Mucosa of gallbladder (tissue), 1 donor: Measurements from ENCODE around the gene MACO1. TPM values are rescaled to one million over a fixed set of nuclear protein-coding genes. Genes with fewer than 3 reads are reported as not detected.
A peak's percentile ranks its signal among the peaks of the same experiment; 100 is the strongest.
"Not testable (repeated sequence)": the region's sequence is repeated elsewhere in the genome, so short reads cannot be mapped to it uniquely, and the experiment has no call there.

Experiments
- DNase-seq: peaks from one replicate; pipeline ENCODE4 v3.0.0-alpha.2; 2020; ENCODE audit warnings: low spot score
- total RNA-seq: library from RNA; stranded (reverse); gene quantifications from one replicate; pipeline ENCODE4 v1.2.1, GENCODE V29; 2021
- donor health status: DM: no; HTN: no; CAD: no.

Gene MACO1
- 29.9 TPM for total RNA-seq

DNA sequence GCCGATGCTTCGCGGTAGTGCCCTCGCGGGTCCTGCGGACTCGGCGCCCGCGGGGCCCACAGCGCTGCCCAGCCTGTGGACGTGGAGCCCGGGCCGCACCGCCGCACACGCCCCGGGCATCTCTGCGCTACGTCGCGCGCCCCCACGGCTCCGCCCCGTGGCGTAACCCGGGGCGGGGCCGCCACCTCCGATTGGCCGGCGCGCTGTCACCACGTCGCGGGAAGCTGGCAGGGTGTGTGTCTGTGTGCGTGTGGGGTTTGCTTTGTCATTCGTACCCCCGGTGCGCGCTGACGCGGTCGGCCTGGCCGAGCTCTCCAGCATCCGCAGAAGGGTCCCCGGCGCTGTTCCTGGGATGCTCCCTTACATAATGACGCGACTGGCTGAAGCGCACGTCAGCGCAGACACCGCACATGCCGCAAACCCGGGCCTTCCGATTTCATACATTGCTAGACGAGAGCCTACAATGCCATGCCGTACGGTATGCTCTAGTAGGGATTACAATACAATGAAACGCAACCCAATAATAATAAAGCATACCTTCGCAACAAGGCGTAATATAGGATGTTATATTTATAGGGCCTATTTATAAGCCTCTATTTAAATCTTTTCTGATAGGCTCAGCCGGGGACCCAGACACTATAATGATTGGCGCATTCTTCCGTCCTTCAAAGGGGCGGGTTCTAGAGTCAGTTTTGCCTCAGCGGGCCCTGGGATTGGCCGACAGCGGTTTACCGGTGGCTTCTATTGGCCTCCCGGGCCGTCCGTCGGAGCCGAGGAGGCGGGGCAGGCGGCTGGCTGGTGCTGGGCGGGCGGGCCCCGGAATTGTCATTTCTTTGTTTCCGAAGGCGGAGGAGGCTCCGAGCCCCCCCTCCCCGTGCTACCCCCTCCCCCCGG, at the start of gene MACO1:
TSS of gene MACO1 (plus strand) at position 825 of the 894 bp plus-strand sequence. CDS start 202 bp downstream, outside the sequence.
- DNase-seq: peak; percentile 98

GRCh38 chr1:25382543-25382942, 48.2 kb upstream of the MACO1 start:
- DNase-seq: not testable (repeated sequence)

GRCh38 chr1:25383090-25383489, 47.6 kb upstream of the MACO1 start:
- not testable (repeated sequence) for DNase-seq

GRCh38 chr1:25383875-25384274, 46.8 kb upstream of the MACO1 start:
- not testable (repeated sequence) for DNase-seq

GRCh38 chr1:25387096-25387495, 43.6 kb upstream of the MACO1 start:
- not testable (repeated sequence) for DNase-seq

GRCh38 chr1:25388691-25389090, 42.0 kb upstream of the MACO1 start:
- not testable (repeated sequence) for DNase-seq

DNA sequence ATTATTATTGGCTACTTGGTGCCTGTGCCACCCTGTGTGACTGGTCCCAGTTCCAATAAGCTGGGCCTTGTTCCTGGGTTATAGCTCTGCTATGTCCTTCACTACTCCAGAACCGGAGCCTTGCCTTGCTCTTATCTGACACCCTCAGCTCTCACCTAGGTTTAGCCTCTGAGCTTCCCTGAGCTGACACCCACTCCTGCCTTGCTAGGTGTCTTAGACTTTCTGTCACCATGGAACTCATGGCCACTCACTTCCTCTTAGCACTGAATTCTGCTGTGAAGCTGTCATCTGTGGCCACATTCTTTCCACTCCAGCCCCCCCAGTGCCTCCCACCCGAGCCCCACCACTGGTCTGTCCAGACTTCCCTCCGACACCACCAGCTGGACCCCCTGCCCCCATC, 41.0 kb upstream of the MACO1 start:
- not testable (repeated sequence) for DNase-seq

DNA sequence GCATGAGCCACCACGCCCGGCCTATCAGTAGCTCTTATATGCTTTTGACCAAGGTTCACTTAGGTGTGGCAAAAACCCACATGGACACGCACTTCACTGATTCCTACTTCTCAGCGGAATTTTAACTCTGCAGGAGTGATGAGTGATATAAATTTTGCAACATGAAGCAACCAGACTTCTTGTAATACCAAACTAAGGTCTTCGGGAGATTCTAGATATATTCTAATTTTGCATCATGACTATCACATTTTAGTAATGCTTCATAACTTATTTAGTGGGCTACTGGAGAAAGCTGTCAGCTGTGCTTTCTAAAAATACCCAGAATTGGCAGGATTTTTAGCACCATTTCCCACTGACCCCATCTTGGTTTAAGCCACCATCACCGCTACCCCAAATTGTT, 37.9 kb upstream of the MACO1 start:
- DNase-seq: no peak

DNA sequence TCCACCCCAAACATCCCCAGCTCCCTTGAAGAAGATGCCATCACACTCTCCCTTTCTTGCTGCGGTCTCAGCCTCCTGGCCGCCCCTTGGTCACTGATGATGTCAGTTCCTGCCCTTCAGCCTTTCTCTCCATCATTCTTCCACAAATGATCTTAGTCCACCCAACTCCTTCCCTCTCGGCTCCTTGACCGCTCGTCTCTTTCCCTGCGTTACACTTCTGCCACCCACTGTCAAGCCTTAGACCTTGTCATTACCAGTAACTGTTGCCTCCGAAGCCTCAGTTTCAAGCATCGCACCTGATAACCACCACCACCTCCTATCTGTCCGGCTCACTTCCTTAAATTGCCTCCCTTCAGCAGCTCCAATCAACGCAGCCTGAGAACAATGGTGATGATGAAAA, 33.1 kb upstream of the MACO1 start:
- not testable (repeated sequence) for DNase-seq

GRCh38 chr1:25398079-25398478, 32.6 kb upstream of the MACO1 start:
- DNase-seq: not testable (repeated sequence)

- DNase-seq: not testable (repeated sequence)
Observed at GRCh38 chr1:25402947-25403803, 27.5 kb upstream of the MACO1 start.

DNA sequence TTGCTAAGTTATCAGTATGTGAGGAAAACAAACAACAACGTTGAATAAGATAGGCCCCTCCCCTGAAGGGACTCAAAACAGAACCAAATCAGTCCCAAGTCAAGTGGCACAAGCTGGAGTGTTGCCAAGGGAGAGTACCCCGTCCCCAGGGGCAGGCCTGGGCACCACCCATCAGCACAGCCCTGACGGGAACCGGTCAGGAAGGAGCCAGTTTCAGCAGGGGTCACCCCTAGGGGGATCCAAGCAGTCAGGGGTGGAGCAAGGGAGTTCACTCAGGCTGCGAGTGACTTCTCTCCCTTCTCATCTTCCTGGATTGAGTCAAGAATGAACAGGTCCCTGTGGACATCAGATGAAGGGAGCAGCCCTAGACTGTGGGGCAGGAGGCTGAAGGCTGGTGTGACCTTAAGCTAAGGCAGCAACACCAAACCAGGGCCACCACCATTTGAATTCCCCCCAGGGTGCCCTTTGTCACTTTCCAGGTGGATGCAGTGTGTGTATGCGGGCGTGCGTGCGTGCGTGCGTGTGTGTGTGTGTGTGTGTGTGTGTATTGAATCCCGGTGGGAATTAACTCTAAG, 24.9 kb upstream of the MACO1 start:
- DNase-seq: not testable (repeated sequence)

GRCh38 chr1:25409641-25410427, 20.9 kb upstream of the MACO1 start:
- DNase-seq: not testable (repeated sequence)

DNA sequence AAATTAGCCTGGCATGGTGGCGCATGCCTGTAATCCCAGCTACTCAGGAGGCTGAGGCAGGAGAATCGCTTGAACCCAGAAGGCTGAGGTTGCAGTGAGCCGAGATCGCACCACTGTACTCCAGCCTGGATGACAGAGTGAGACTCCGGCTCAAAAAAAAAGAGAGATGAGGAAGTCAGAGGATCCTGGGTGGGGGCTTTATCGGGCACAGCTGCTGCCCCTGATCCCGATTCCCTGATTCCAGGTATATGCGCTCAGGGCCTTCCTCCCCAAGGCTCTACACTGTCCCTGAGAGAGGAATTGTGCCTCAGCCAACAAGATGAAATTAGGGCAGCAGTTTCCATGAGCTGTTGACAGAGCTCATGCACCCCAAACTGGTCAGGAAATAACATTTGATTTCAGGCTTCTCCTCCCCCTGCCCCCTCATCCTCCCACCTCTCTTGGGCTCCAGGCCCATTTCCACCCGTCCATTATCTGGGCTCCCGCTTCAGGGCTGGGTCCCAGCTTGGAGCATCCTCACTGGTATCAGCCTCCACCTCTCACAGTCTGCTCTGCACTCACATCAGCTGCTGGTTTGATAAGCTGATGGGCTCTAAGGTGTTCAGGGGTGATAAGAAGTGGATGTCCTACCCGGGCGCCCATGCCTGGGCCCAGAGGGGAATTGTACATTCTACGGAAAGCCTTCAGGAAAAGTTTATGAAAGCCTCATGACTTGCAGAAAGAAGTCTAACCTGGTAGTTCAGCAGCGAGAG, 17.6 kb upstream of the MACO1 start:
- not testable (repeated sequence) for DNase-seq

DNA sequence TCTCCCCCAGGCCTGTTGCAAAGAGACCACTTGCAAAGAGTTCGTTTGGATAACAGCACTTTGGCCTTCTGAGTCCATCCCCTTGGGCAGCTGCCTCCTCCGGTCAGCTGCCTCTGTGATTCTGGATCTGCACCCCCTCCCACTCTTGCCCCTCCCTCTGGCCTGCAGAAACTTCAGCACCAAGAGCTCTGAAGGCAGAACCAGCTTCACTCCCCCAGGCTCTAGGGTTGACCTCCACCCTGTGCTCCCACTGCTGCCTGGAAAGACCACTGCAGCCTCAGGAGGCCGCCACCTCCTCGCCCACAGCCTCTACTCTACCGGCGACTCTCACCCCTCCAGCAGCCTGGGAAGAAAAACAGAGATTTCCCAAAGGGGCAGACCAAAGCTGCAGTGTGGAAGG, 16.5 kb upstream of the MACO1 start:
- DNase-seq: not testable (repeated sequence)

GRCh38 chr1:25414578-25414977, 16.1 kb upstream of the MACO1 start:
- DNase-seq: not testable (repeated sequence)

DNA sequence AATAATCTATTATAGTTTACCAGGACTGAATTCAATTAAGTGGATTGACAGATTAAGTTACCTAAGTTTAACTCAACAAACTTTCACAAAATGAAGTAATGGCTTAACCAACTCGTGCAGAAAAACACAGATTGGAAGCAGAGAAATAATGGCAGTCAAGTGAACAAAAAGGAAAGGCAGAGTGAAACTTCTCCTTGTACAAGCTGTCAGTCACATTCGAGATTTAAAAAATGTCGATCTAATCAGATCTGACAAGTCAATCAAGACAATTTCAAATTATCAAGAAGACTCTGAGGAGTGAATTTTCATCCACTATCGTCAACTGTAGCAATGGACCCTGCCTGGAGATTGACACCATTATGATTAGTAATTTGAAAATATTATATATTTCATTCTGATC, 13.4 kb upstream of the MACO1 start:
- DNase-seq: not testable (repeated sequence)

- DNase-seq: not testable (repeated sequence)
Observed at GRCh38 chr1:25419339-25419738, 11.4 kb upstream of the MACO1 start.

GRCh38 chr1:25420715-25421114, 10.0 kb upstream of the MACO1 start, which contains the start of gene RHCE:
RHCE (minus strand) TSS chr1:25420825; CDS start chr1:25420786, 39 bp downstream.
- DNase-seq: not testable (repeated sequence)

DNA sequence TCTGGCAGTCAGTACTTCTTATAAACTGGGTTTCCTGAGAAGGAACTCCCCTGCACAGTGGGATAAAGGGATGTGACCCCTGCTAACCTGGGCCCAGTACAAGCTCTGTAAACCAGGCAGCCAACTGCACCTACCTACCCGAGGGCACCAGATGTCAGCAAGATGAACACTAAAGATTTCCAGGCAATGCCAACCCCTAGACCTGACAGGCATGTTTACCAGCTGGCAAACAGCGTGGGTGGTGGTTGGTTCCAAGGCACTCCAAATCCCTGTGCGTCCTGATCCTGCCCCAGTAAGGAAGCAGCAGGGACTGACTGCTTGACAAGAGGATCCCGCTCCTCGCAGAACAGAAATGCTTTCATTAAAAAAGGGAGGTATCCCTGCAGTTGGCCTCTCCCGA, 7.5 kb upstream of the MACO1 start:
- DNase-seq: not testable (repeated sequence)
